Sigmoid colon (tissue), 4 donors: Measurements from ENCODE around the gene COMMD6.

Experiments used
- EP300 ChIP-seq, 4 donors: sonication (generic); formaldehyde crosslinking; IDR thresholded peaks; one replicate each; pipeline ENCODE4 v1.6.1; 2017; ENCODE audit warnings: antibody characterized with exemption in 4 of 4
- POLR2A ChIP-seq, 2 donors: fragments of 450-650 bp; IDR thresholded peaks; one replicate each; pipeline ENCODE4 v1.6.1; 2016; ENCODE audit warnings: antibody characterized with exemption in 2 of 2, mild to moderate bottlenecking in 2 of 2, moderate library complexity in 2 of 2
- POLR2AphosphoS5 ChIP-seq, 4 donors: sonication (generic); formaldehyde crosslinking; IDR thresholded peaks; one replicate each; pipeline ENCODE4 v1.6.1; 2017; ENCODE audit warnings: antibody characterized with exemption in 4 of 4
- TF ChIP-seq, protein P1 (sequence below), 4 experiments: fragments of 450-650 bp in 3 of 4; fragments of 200-600 bp in 1 of 4; IDR thresholded peaks; one replicate each; pipeline ENCODE4 v1.5.1; 2016 to 2019; ENCODE audit warnings: antibody characterized with exemption in 4 of 4, mild to moderate bottlenecking in 3 of 4, moderate library complexity in 2 of 4

DNA sequence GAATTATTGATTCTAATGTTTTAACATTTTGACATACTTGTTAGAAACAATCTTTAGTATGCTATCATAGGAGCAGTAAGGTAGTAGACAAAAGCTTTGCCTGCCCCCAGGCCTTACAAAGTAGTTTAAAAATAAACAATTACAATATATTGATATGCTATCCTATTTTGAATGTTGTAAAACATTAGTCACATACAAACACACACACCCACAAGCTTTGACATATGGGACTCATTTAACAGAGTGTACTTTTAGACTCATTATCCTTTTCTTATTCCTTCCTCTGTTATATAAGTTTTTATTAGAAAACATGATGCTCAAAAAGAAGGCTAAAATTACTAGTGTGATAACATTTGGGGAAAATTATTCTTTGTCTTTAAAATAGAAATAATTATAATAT is 45.5 kb upstream of the COMMD6 start:
- TF ChIP-seq, protein P1, sequence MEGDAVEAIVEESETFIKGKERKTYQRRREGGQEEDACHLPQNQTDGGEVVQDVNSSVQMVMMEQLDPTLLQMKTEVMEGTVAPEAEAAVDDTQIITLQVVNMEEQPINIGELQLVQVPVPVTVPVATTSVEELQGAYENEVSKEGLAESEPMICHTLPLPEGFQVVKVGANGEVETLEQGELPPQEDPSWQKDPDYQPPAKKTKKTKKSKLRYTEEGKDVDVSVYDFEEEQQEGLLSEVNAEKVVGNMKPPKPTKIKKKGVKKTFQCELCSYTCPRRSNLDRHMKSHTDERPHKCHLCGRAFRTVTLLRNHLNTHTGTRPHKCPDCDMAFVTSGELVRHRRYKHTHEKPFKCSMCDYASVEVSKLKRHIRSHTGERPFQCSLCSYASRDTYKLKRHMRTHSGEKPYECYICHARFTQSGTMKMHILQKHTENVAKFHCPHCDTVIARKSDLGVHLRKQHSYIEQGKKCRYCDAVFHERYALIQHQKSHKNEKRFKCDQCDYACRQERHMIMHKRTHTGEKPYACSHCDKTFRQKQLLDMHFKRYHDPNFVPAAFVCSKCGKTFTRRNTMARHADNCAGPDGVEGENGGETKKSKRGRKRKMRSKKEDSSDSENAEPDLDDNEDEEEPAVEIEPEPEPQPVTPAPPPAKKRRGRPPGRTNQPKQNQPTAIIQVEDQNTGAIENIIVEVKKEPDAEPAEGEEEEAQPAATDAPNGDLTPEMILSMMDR (IDR thresholded peaks at IDR 0.05) = no peak
- TF ChIP-seq POLR2A (IDR thresholded peaks at IDR 0.05) (no peak), POLR2AphosphoS5 (IDR thresholded peaks at IDR 0.05) (no peak), EP300 (IDR thresholded peaks at IDR 0.05) (no peak)
